DND-41 (cell line): ENCODE measurements around the gene NCSTN.
"Not testable (repeated sequence)": the region's sequence is repeated elsewhere in the genome, so short reads cannot be mapped to it uniquely, and the experiment has no call there.

ENCODE experiments used
- EZH2 ChIP-seq: IDR thresholded peaks from 3 replicates; pipeline ENCODE4 v1.6.1; 2012; ENCODE audit warnings: borderline replicate concordance, low read depth, mild to moderate bottlenecking, moderate library complexity, low read length, inconsistent platforms; ENCODE audit not compliant: severe bottlenecking
- TF ChIP-seq, protein P1 (sequence below): IDR thresholded peaks from 2 replicates; pipeline ENCODE4 v1.5.1; 2012; ENCODE audit warnings: borderline replicate concordance, low read length, moderate library complexity, mild to moderate bottlenecking; ENCODE audit not compliant: poor library complexity, severe bottlenecking; ENCODE audit errors: extremely low read depth

DNA sequence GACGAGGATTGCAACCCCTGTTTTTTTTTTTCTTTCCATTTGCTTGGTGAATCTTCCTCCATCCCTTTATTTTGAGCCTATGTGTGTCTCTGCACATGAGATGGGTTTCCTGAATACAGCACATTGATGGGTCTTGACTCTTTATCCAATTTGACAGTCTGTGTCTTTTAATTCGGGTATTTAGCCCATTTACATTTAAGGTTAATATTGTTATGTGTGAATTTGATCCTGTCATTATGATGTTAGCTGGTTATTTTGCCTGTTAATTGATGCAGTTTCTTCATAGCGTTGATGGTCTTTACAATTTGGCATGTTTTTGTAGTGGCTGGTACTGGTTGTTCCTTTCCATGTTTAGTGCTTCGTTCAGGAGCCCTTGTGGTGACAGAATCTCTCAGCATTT is 45.2 kb downstream of the NCSTN start:
- TF ChIP-seq, protein P1, sequence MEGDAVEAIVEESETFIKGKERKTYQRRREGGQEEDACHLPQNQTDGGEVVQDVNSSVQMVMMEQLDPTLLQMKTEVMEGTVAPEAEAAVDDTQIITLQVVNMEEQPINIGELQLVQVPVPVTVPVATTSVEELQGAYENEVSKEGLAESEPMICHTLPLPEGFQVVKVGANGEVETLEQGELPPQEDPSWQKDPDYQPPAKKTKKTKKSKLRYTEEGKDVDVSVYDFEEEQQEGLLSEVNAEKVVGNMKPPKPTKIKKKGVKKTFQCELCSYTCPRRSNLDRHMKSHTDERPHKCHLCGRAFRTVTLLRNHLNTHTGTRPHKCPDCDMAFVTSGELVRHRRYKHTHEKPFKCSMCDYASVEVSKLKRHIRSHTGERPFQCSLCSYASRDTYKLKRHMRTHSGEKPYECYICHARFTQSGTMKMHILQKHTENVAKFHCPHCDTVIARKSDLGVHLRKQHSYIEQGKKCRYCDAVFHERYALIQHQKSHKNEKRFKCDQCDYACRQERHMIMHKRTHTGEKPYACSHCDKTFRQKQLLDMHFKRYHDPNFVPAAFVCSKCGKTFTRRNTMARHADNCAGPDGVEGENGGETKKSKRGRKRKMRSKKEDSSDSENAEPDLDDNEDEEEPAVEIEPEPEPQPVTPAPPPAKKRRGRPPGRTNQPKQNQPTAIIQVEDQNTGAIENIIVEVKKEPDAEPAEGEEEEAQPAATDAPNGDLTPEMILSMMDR: not testable (repeated sequence)
- not testable (repeated sequence) for TF ChIP-seq EZH2
